Gastrocnemius medialis (tissue), 4 donors: Measurements from ENCODE around the gene ZBTB20. TPM values are rescaled to one million over a fixed set of nuclear protein-coding genes. Genes with fewer than 3 reads are reported as not detected.
A peak's percentile ranks its signal among the peaks of the same experiment; 100 is the strongest.

Source experiments
- ATAC-seq, 2 donors: fragments of 150-250 bp; one replicate each; pipeline ENCODE4 v1.9.1; 2016
- DNase-seq, 2 donors: peaks; one replicate each; pipeline ENCODE4 v3.0.0-alpha.2; 2019
- H3K27ac ChIP-seq, 4 donors: fragments of 200-600 bp; sonication (generic); 1 replicate in 1 of 4; 2 replicates in 3 of 4; pipeline ENCODE4 v1.5.1; 2016 to 2018; ENCODE audit warnings: mild to moderate bottlenecking in 2 of 4, moderate library complexity in 1 of 4
- H3K27me3 ChIP-seq, 3 donors: fragments of 200-600 bp; sonication (generic) in 2 of 3; 1 replicate in 1 of 3; 2 replicates in 2 of 3; pipeline versions ENCODE4 v1.5.1 to v1.6.0; 2016 to 2019; ENCODE audit warnings: mild to moderate bottlenecking in 1 of 3, moderate library complexity in 1 of 3
- H3K36me3 ChIP-seq, 2 donors: fragments of 200-600 bp; sonication (generic) in 1 of 2; one replicate each; pipeline ENCODE4 v1.5.1; 2017 to 2018
- H3K4me1 ChIP-seq, 2 donors: fragments of 200-600 bp; sonication (generic) in 1 of 2; one replicate each; pipeline ENCODE4 v1.5.1; 2016 to 2017; ENCODE audit warnings: mild to moderate bottlenecking in 2 of 2
- H3K4me3 ChIP-seq, 4 donors: fragments of 200-600 bp; sonication (generic) in 3 of 4; 1 replicate in 1 of 4; 2 replicates in 3 of 4; pipeline ENCODE4 v1.5.1; 2016 to 2019; ENCODE audit warnings: mild to moderate bottlenecking in 2 of 4
- H3K9me3 ChIP-seq, 3 donors: fragments of 200-600 bp; sonication (generic) in 2 of 3; 1 replicate in 1 of 3; 2 replicates in 2 of 3; pipeline ENCODE4 v1.5.1; 2016 to 2019
- CTCF ChIP-seq, 5 experiments: fragments of 450-650 bp in 3 of 5; fragments of 200-600 bp in 2 of 5; sonication (generic) in 2 of 5; IDR thresholded peaks in 4 of 5; conservative IDR thresholded peaks in 1 of 5; 1 replicate in 4 of 5; 2 replicates in 1 of 5; pipeline ENCODE4 v1.5.1; 2016 to 2019; ENCODE audit warnings: antibody characterized with exemption in 5 of 5, mild to moderate bottlenecking in 3 of 5, moderate library complexity in 3 of 5
- POLR2A ChIP-seq, 2 donors: fragments of 450-650 bp; IDR thresholded peaks; one replicate each; pipeline ENCODE4 v1.6.1; 2017; ENCODE audit warnings: antibody characterized with exemption in 2 of 2, mild to moderate bottlenecking in 2 of 2, moderate library complexity in 2 of 2
- in situ Hi-C, 4 donors: fragments of 200-750 bp; cut with MboI; loops; one replicate each; pipeline versions ENCODE4 v1.15.0 to v1.8.0; 2017; ENCODE audit warnings: low sequenced_read_pairs in 4 of 4
- intact Hi-C: fragments of 100-400 bp; cut with DNase I; formaldehyde crosslinking; loops from one replicate; pipeline ENCODE4 v1.15.1; 2023; ENCODE audit warnings: low total_unique reads
- total RNA-seq, 4 donors: library from RNA; depleted of rRNA; stranded (reverse); fragments of >200 nt; gene quantifications; one replicate each; pipeline versions ENCODE4 v1.1.0 to v1.2.3, GENCODE V29; 2016

ZBTB20 gene
- total RNA-seq, 4 donors from 2014 or later: 47.6 to 86.5 (median 69.0) TPM

GRCh38 chr3:115151921-115152320 is 4.8 kb upstream of the ZBTB20 start:
- no peak overlapping the region for H3K27ac ChIP-seq
- ATAC-seq (no peak), DNase-seq (no peak)
- in situ Hi-C loops: loop anchor here in 2 of 4 donors (10.0 to 25.0 kb wide), 3 partner anchors 315 to 790 kb away; no protein-coding TSS in a partner anchor
- no peaks in the 10 kb centered on the region for H3K9me3 ChIP-seq
- H3K36me3 ChIP-seq: no peaks in the 10 kb centered on the region
- H3K4me3 ChIP-seq: no peak overlapping the region
- H3K27me3 ChIP-seq: no peaks in the 10 kb centered on the region
- no peak for TF ChIP-seq CTCF (IDR thresholded peaks at IDR 0.05 in 4 of 5, conservative IDR thresholded peaks at IDR 0.05 in 1 of 5)
- no peak for TF ChIP-seq POLR2A (IDR thresholded peaks at IDR 0.05)
- intact Hi-C loops: loop anchor here (10.0 kb wide), 1 partner anchor 787 kb away; no protein-coding TSS in a partner anchor
- H3K4me1 ChIP-seq: peaks cover 8 to 10% of the 10 kb centered on the region in 2 donors

- ATAC-seq: peak in 1 of 2 donors; percentile 1
- no peak for DNase-seq
- Histone ChIP-seq H3K4me3 (peak overlapping the region; percentile 78 to 94 (median 80)), H3K4me1 (peaks cover 19 to 34% of the 10 kb centered on the region in 2 donors), H3K27ac (peak overlapping the region; percentile 94 to 98 (median 95)), H3K36me3 (no peaks in the 10 kb centered on the region), H3K27me3 (no peaks in the 10 kb centered on the region), H3K9me3 (no peaks in the 10 kb centered on the region)
- in situ Hi-C loops (no loop called here), intact Hi-C loops (loop anchor here (5.0 kb wide), 2 partner anchors 521 to 1401 kb away; partner anchors contain the start of genes ATP6V1A and NAA50)
- TF ChIP-seq CTCF (IDR thresholded peaks at IDR 0.05 in 4 of 5, conservative IDR thresholded peaks at IDR 0.05 in 1 of 5) (peak in 1 of 5 experiments; percentile 4), POLR2A (IDR thresholded peaks at IDR 0.05) (peak in 1 of 2 donors; percentile 55)
Measured at GRCh38 chr3:115148142-115148790, 1.2 kb upstream of the ZBTB20 start.

GRCh38 chr3:115147329-115148141 is 447 bp upstream of the ZBTB20 start:
- Histone ChIP-seq H3K27me3 (no peaks in the 10 kb centered on the region), H3K27ac (peak overlapping the region; percentile 96 to 100 (median 98)), H3K4me3 (peak overlapping the region; percentile 84 to 94 (median 88)), H3K9me3 (no peaks in the 10 kb centered on the region), H3K36me3 (no peaks in the 10 kb centered on the region), H3K4me1 (peaks cover 26 to 41% of the 10 kb centered on the region in 2 donors)
- DNase-seq (peak; percentile 99 to 100), ATAC-seq (peak; percentile 83 to 86)
- TF ChIP-seq POLR2A (IDR thresholded peaks at IDR 0.05): peak; percentile 70 to 86
- peak in 1 of 5 experiments; percentile 21 for TF ChIP-seq CTCF (IDR thresholded peaks at IDR 0.05 in 4 of 5, conservative IDR thresholded peaks at IDR 0.05 in 1 of 5)
- intact Hi-C loops (loop anchor here (2.0 to 5.0 kb wide), 3 partner anchors 55 to 1400 kb away; partner anchors contain the start of genes ATP6V1A and NAA50), in situ Hi-C loops (no loop called here)

GRCh38 chr3:115146032-115146417 is 1.1 kb downstream of the ZBTB20 start:
- peak overlapping the region; percentile 96 to 100 (median 98) for H3K27ac ChIP-seq
- TF ChIP-seq CTCF (IDR thresholded peaks at IDR 0.05 in 4 of 5, conservative IDR thresholded peaks at IDR 0.05 in 1 of 5) (no peak), POLR2A (IDR thresholded peaks at IDR 0.05) (no peak)
- H3K4me3 ChIP-seq: peak overlapping the region; percentile 84 to 94 (median 88)
- no peaks in the 10 kb centered on the region for H3K27me3 ChIP-seq
- peak; percentile 37 to 56 for DNase-seq
- H3K36me3 ChIP-seq: no peaks in the 10 kb centered on the region
- in situ Hi-C loops: no loop called here
- no peaks in the 10 kb centered on the region for H3K9me3 ChIP-seq
- intact Hi-C loops: loop anchor here (2.0 to 5.0 kb wide), 3 partner anchors 53 to 1399 kb away; partner anchors contain the start of genes ATP6V1A and NAA50
- peak; percentile 25 to 40 for ATAC-seq
- H3K4me1 ChIP-seq: peaks cover 41 to 54% of the 10 kb centered on the region in 2 donors
